A673 (cell line): ENCODE measurements around the gene MATR3. TPM values are rescaled to one million over a fixed set of nuclear protein-coding genes. Genes with fewer than 3 reads are reported as not detected.
A peak's percentile ranks its signal among the peaks of the same experiment; 100 is the strongest.

Experiments
- BruUV-seq: library from RNA; stranded (reverse); fragments of 400-500 nt; replicated peaks from 2 replicates; lab custom pipeline; 2021; lab: Mats Ljungman, UMichigan
- CTCF ChIA-PET: fragments of 300-600 bp; sonication (Branson Sonifier 250); formaldehyde crosslinking; loops from one replicate; lab custom pipeline; 2022; ENCODE audit warnings: antibody characterized with exemption; lab: Charles Lee
- POLR2A ChIA-PET: fragments of 300-600 bp; sonication (Branson Sonifier 250); formaldehyde crosslinking; loops from one replicate; lab custom pipeline; 2022; ENCODE audit warnings: antibody characterized with exemption; ENCODE audit not compliant: low non-redundant PET; lab: Charles Lee
- DNase-seq: peaks from one replicate; pipeline ENCODE4 v3.0.0-alpha.2; 2015; ENCODE audit warnings: low spot score
- H3K27ac ChIP-seq: fragments of 200-600 bp; sonication (generic); 2 replicates; pipeline ENCODE4 v1.5.1; 2016; ENCODE audit warnings: mixed run types, low read depth, mild to moderate bottlenecking, mixed read lengths, antibody characterized with exemption, low read length; ENCODE audit not compliant: poor library complexity, severe bottlenecking
- H3K27me3 ChIP-seq: fragments of 200-600 bp; sonication (generic); replicated peaks from 2 replicates; pipeline ENCODE4 v1.6.1; 2017; ENCODE audit warnings: mixed run types, low read depth, mild to moderate bottlenecking, mixed read lengths, antibody characterized with exemption, low read length; ENCODE audit not compliant: insufficient read depth, poor library complexity
- H3K36me3 ChIP-seq: fragments of 200-600 bp; sonication (generic); 2 replicates; pipeline ENCODE4 v1.6.1; 2016; ENCODE audit warnings: mixed run types, mild to moderate bottlenecking, mixed read lengths, antibody characterized with exemption, low read length; ENCODE audit not compliant: insufficient read depth, poor library complexity, severe bottlenecking
- H3K4me1 ChIP-seq: fragments of 200-600 bp; sonication (generic); 2 replicates; pipeline ENCODE4 v1.6.1; 2017; ENCODE audit warnings: mixed run types, mild to moderate bottlenecking, mixed read lengths, antibody characterized with exemption, low read length; ENCODE audit not compliant: insufficient read depth, poor library complexity, severe bottlenecking
- H3K4me3 ChIP-seq: fragments of 200-600 bp; sonication (generic); 2 replicates; pipeline ENCODE4 v1.5.1; 2016; ENCODE audit warnings: low read depth, mixed run types, mild to moderate bottlenecking, mixed read lengths, low read length; ENCODE audit not compliant: poor library complexity, severe bottlenecking
- H3K9me3 ChIP-seq: fragments of 200-600 bp; sonication (generic); 2 replicates; pipeline ENCODE4 v1.6.1; 2016; ENCODE audit warnings: mixed run types, low read depth, mild to moderate bottlenecking, mixed read lengths, antibody characterized with exemption, low read length; ENCODE audit not compliant: poor library complexity, severe bottlenecking
- CTCF ChIP-seq: fragments of 300-800, 200-600 bp; sonication (generic); conservative IDR thresholded peaks from 2 replicates; pipeline ENCODE4 v1.5.1; 2017; ENCODE audit warnings: low read depth, mild to moderate bottlenecking, antibody characterized with exemption, low read length, moderate library complexity, mixed read lengths
- EZH2 ChIP-seq: fragments of 200-600 bp; sonication (generic); IDR thresholded peaks from 2 replicates; pipeline ENCODE4 v1.6.1; 2017; ENCODE audit warnings: borderline replicate concordance, low read depth, mild to moderate bottlenecking, mixed read lengths, antibody characterized with exemption, low read length; ENCODE audit not compliant: poor library complexity, severe bottlenecking
- intact Hi-C: fragments of 100-400 bp; cut with micrococcal nuclease; formaldehyde crosslinking; loops from one replicate; pipeline ENCODE4 v1.10.0; 2022; ENCODE audit not compliant: unreplicated experiment
- total RNA-seq: library from RNA; stranded (reverse); gene quantifications from 2 replicates; pipeline ENCODE4 v1.2.3, GENCODE V29; 2021

MATR3 gene
- total RNA-seq, 1 experiment from 2014 or later: 286 TPM

GRCh38 chr5:139363937-139364336, 70.4 kb downstream of the MATR3 start:
- Histone ChIP-seq H3K4me3 (no peak overlapping the region), H3K36me3 (peaks cover 52% of the 10 kb centered on the region), H3K4me1 (no peaks in the 10 kb centered on the region), H3K27ac (no peak overlapping the region), H3K9me3 (no peaks in the 10 kb centered on the region), H3K27me3 (no peaks in the 10 kb centered on the region)
- intact Hi-C loops: no loop called here
- ChIA-PET POLR2A (no interaction called here), CTCF (no interaction called here)
- no peak for DNase-seq
- BruUV-seq: no TSS peak
- TF ChIP-seq EZH2 (no peak), CTCF (no peak)

GRCh38 chr5:139364466-139364865, 70.9 kb downstream of the MATR3 start:
- H3K9me3 ChIP-seq: no peaks in the 10 kb centered on the region
- TF ChIP-seq CTCF (no peak), EZH2 (no peak)
- H3K4me3 ChIP-seq: no peak overlapping the region
- TSS peak; percentile 16 for BruUV-seq
- no peaks in the 10 kb centered on the region for H3K27me3 ChIP-seq
- ChIA-PET CTCF (no interaction called here), POLR2A (no interaction called here)
- H3K4me1 ChIP-seq: no peaks in the 10 kb centered on the region
- peaks cover 58% of the 10 kb centered on the region for H3K36me3 ChIP-seq
- no peak for DNase-seq
- intact Hi-C loops: no loop called here
- H3K27ac ChIP-seq: no peak overlapping the region

GRCh38 chr5:139368613-139369012, 75.1 kb downstream of the MATR3 start:
- Histone ChIP-seq H3K36me3 (peaks cover 71% of the 10 kb centered on the region), H3K4me1 (no peaks in the 10 kb centered on the region), H3K4me3 (no peak overlapping the region), H3K27ac (no peak overlapping the region), H3K27me3 (no peaks in the 10 kb centered on the region), H3K9me3 (no peaks in the 10 kb centered on the region)
- DNase-seq: peak; percentile 39
- intact Hi-C loops: no loop called here
- no TSS peak for BruUV-seq
- POLR2A ChIA-PET: no interaction called here
- TF ChIP-seq CTCF (peak; percentile 36), EZH2 (no peak)
- CTCF ChIA-PET: interaction anchor here (0.5 to 1.2 kb wide), 5 partner anchors 48 to 790 kb away, joined by 3 to 12 read pairs (median 4); no protein-coding TSS in a partner anchor
